Astrocyte (in vitro differentiated cells and primary cell): Measurements from ENCODE around the gene CRLF1.

Experiments
- EZH2 ChIP-seq: IDR thresholded peaks from 2 replicates; pipeline ENCODE4 v1.6.1; 2012; ENCODE audit warnings: mild to moderate bottlenecking, low read length, inconsistent platforms; ENCODE audit not compliant: insufficient read depth
- TF ChIP-seq, protein P1 (sequence below): IDR thresholded peaks from 2 replicates; pipeline ENCODE4 v1.5.1; 2011; ENCODE audit warnings: low read depth, mild to moderate bottlenecking, inconsistent platforms, low read length, moderate library complexity; ENCODE audit not compliant: insufficient read depth

- TF ChIP-seq, protein P1, sequence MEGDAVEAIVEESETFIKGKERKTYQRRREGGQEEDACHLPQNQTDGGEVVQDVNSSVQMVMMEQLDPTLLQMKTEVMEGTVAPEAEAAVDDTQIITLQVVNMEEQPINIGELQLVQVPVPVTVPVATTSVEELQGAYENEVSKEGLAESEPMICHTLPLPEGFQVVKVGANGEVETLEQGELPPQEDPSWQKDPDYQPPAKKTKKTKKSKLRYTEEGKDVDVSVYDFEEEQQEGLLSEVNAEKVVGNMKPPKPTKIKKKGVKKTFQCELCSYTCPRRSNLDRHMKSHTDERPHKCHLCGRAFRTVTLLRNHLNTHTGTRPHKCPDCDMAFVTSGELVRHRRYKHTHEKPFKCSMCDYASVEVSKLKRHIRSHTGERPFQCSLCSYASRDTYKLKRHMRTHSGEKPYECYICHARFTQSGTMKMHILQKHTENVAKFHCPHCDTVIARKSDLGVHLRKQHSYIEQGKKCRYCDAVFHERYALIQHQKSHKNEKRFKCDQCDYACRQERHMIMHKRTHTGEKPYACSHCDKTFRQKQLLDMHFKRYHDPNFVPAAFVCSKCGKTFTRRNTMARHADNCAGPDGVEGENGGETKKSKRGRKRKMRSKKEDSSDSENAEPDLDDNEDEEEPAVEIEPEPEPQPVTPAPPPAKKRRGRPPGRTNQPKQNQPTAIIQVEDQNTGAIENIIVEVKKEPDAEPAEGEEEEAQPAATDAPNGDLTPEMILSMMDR = no peak
- no peak for TF ChIP-seq EZH2
Observed at GRCh38 chr19:18636969-18637629, 30.5 kb upstream of the CRLF1 start, which contains the start of gene KLHL26.
